ENCODE data around the gene NANOG. TPM values are rescaled to one million over a fixed set of nuclear protein-coding genes. Genes with fewer than 3 reads are reported as not detected.
"Not testable (repeated sequence)": the region's sequence is repeated elsewhere in the genome, so short reads cannot be mapped to it uniquely, and the experiment has no call there.

Gene NANOG
- total RNA-seq, 3 donors from 2014 or later (not counting 1 experiment from before 2014, with no cell fraction given): not detected

DNA sequence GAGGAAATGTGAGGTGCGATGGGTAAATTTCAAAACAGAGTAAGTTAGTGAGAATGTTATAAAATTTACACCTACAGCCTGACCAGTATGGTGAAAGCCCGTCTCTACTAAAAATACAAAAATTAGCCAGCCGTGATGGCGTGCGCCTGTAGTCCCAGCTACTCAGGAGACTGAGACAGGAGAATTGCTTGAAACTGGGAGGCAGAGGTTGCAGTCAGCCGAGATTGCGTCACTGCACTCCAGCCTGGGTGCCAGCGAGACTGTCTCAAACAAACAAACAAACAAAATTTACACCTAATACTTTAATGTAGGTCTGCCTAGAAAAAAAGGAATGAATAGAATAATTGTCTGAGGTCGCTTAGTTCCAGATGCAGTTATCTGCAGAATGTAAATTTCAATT lies 45.9 kb downstream of the NANOG start:
- peaks cover 0 to 9% of the 10 kb centered on the region in 2 donors for H3K4me1 Mint-ChIP-seq
- ATAC-seq: no peak
- H3K27ac ChIP-seq (ENCODE audit: low read length): no peak overlapping the region

DNA sequence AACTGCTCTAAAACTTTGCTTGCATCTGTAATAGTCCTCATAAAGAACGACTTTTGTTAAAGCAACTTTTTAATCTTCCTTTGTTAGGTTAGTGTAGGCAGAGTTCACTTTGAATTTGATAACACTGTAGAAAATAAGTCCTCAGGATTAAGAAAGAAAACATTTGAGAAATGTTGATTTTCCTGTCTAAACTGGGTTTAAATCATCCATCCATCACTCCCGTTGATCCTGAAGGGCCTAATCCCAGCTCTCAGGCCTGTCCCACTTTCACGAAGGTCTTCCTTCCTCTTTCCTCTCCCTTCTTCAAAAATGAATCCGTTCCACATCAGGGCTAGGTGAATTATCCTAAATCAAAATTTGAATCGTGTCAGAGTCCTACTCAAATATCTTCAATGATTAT lies 46.6 kb downstream of the NANOG start:
- Mint-ChIP-seq H3K4me3 (no peak overlapping the region), H3K4me1 (peaks cover 0 to 9% of the 10 kb centered on the region in 2 donors), H3K9me3 (no peaks in the 10 kb centered on the region), H3K36me3 (no peaks in the 10 kb centered on the region), H3K27ac (no peak overlapping the region), H3K27me3 (ENCODE audit: low read depth in 2 of 2) (peaks cover 0 to 6% of the 10 kb centered on the region in 2 donors)
- TF ChIP-seq, protein P1, sequence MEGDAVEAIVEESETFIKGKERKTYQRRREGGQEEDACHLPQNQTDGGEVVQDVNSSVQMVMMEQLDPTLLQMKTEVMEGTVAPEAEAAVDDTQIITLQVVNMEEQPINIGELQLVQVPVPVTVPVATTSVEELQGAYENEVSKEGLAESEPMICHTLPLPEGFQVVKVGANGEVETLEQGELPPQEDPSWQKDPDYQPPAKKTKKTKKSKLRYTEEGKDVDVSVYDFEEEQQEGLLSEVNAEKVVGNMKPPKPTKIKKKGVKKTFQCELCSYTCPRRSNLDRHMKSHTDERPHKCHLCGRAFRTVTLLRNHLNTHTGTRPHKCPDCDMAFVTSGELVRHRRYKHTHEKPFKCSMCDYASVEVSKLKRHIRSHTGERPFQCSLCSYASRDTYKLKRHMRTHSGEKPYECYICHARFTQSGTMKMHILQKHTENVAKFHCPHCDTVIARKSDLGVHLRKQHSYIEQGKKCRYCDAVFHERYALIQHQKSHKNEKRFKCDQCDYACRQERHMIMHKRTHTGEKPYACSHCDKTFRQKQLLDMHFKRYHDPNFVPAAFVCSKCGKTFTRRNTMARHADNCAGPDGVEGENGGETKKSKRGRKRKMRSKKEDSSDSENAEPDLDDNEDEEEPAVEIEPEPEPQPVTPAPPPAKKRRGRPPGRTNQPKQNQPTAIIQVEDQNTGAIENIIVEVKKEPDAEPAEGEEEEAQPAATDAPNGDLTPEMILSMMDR (IDR thresholded peaks at IDR 0.05): no peak
- ATAC-seq (no peak), DNase-seq (no peak)
- Histone ChIP-seq H3K4me1 (ENCODE audit: control insufficient read depth, insufficient read depth, low read length) (no peaks in the 10 kb centered on the region), H3K4me3 (ENCODE audit: low read length) (no peak overlapping the region), H3K9me3 (ENCODE audit: control insufficient read depth, insufficient read depth, low read length) (no peaks in the 10 kb centered on the region), H3K27ac (ENCODE audit: low read length) (no peak overlapping the region), H3K36me3 (ENCODE audit: control insufficient read depth, insufficient read depth, low read length) (no peaks in the 10 kb centered on the region), H3K27me3 (ENCODE audit: control insufficient read depth, insufficient read depth, low read length) (no peaks in the 10 kb centered on the region)
- intact Hi-C loops (cut with micrococcal nuclease): no loop called here
- 80% methylated on average over 4 of the region's 5 CpGs for WGBS (ENCODE audit: insufficient coverage)

More for the DNA sequence above, 45.9 kb downstream of the NANOG start:
- WGBS (ENCODE audit: insufficient coverage): 92% methylated on average over 4 of the region's 9 CpGs
- TF ChIP-seq, protein P1 (IDR thresholded peaks at IDR 0.05): no peak
- Histone ChIP-seq H3K27me3 (ENCODE audit: control insufficient read depth, insufficient read depth, low read length) (no peaks in the 10 kb centered on the region), H3K36me3 (ENCODE audit: control insufficient read depth, insufficient read depth, low read length) (no peaks in the 10 kb centered on the region), H3K4me1 (ENCODE audit: control insufficient read depth, insufficient read depth, low read length) (no peaks in the 10 kb centered on the region), H3K4me3 (ENCODE audit: low read length) (no peak overlapping the region), H3K9me3 (ENCODE audit: control insufficient read depth, insufficient read depth, low read length) (no peaks in the 10 kb centered on the region)
- intact Hi-C loops (cut with micrococcal nuclease): no loop called here
- H3K27ac Mint-ChIP-seq: no peak overlapping the region
- no peak overlapping the region for H3K4me3 Mint-ChIP-seq
- H3K36me3 Mint-ChIP-seq: no peaks in the 10 kb centered on the region
- H3K27me3 Mint-ChIP-seq (ENCODE audit: low read depth in 2 of 2): peaks cover 0 to 6% of the 10 kb centered on the region in 2 donors
- no peak for DNase-seq
- H3K9me3 Mint-ChIP-seq: no peaks in the 10 kb centered on the region

DNA sequence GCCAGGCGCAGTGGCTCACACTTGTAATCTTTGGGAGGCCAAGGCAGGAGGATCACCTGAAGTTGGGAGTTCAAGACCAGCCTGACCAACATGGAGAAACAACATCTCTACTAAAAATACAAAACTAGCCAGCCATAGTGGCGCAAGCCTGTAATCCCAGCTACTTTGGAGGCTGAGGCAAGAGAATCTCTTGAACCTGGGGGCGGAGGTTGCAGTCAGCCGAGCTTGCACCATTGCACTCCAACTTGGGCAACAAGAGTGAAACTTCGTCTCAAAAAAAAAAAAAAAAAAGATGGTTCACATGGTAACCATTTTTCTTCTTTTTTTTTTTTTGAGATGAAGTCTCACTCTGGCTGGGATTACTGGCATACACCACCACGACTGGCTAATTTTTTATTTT lies 48.2 kb downstream of the NANOG start:
- Histone ChIP-seq H3K36me3 (ENCODE audit: control insufficient read depth, insufficient read depth, low read length) (no peaks in the 10 kb centered on the region), H3K4me3 (ENCODE audit: low read length) (no peak overlapping the region), H3K27ac (ENCODE audit: low read length) (no peak overlapping the region), H3K9me3 (ENCODE audit: control insufficient read depth, insufficient read depth, low read length) (no peaks in the 10 kb centered on the region), H3K27me3 (ENCODE audit: control insufficient read depth, insufficient read depth, low read length) (no peaks in the 10 kb centered on the region), H3K4me1 (ENCODE audit: control insufficient read depth, insufficient read depth, low read length) (no peaks in the 10 kb centered on the region)
- WGBS (ENCODE audit: insufficient coverage): 91% methylated on average over 4 of the region's 6 CpGs
- Mint-ChIP-seq H3K27me3 (ENCODE audit: low read depth in 2 of 2) (peaks cover 7 to 12% of the 10 kb centered on the region in 2 donors), H3K9me3 (no peaks in the 10 kb centered on the region), H3K36me3 (no peaks in the 10 kb centered on the region), H3K4me3 (no peak overlapping the region), H3K27ac (no peak overlapping the region), H3K4me1 (no peaks in the 10 kb centered on the region)
- intact Hi-C loops (cut with micrococcal nuclease): no loop called here
- TF ChIP-seq, protein P1 (IDR thresholded peaks at IDR 0.05): no peak
- no peak for ATAC-seq
- no peak for DNase-seq

DNA sequence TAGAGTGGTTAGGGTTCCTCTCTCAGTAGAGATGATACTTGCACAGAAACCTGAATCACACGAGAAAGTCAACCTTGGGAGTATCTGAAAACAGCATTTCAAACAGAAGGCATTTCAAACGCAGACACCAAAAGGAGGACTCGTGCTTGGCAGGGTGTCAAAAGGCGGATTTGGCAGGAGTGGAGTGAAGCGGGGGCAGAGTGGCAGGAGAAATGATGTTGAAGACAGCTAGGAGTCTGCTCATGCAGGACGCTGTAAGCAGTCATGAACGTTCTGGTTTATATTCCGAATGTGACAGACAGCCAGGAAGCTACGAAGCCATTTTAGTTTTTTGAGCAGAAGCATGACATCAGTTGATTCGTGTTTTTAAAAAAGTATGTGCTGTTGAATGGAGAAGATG lies 50.0 kb downstream of the NANOG start:
- H3K36me3 ChIP-seq (ENCODE audit: control insufficient read depth, insufficient read depth, low read length); H3K36me3 Mint-ChIP-seq; H3K27ac ChIP-seq (ENCODE audit: low read length); H3K4me3 Mint-ChIP-seq; DNase-seq; H3K27ac Mint-ChIP-seq; ATAC-seq; H3K9me3 ChIP-seq (ENCODE audit: control insufficient read depth, insufficient read depth, low read length); H3K9me3 Mint-ChIP-seq; intact Hi-C loops (cut with micrococcal nuclease); H3K4me3 ChIP-seq (ENCODE audit: low read length); H3K27me3 ChIP-seq (ENCODE audit: control insufficient read depth, insufficient read depth, low read length); H3K4me1 Mint-ChIP-seq; H3K4me1 ChIP-seq (ENCODE audit: control insufficient read depth, insufficient read depth, low read length): not testable (repeated sequence)
- 95% methylated on average over 6 of the region's 10 CpGs for WGBS (ENCODE audit: insufficient coverage)
- peaks cover 7 to 12% of the 10 kb centered on the region in 2 donors for H3K27me3 Mint-ChIP-seq (ENCODE audit: low read depth in 2 of 2)

DNA sequence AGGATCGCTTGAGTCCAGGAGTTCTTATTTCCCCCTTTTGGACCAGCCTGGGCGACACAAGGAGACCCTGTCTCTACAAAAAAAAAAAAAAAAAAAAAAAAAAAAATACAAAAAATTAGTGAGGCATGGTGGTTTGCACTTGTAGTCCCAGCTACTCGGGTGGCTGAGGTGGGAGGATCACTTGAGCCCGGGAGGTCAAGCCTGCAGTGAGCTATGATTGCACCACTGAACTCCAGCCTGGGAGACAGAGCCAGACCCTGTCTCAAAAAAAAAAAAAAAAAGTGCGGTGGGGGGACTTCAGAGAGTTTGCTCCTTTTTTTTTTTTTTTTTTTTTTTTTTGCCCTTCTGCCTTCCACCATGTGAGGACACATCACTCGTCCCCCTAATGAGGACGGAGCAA lies 50.6 kb downstream of the NANOG start:
- H3K36me3 Mint-ChIP-seq; H3K9me3 Mint-ChIP-seq; intact Hi-C loops (cut with micrococcal nuclease); H3K36me3 ChIP-seq (ENCODE audit: control insufficient read depth, insufficient read depth, low read length); H3K9me3 ChIP-seq (ENCODE audit: control insufficient read depth, insufficient read depth, low read length); H3K4me3 Mint-ChIP-seq; H3K4me3 ChIP-seq (ENCODE audit: low read length); H3K4me1 Mint-ChIP-seq; H3K27me3 ChIP-seq (ENCODE audit: control insufficient read depth, insufficient read depth, low read length); ATAC-seq; DNase-seq; H3K27ac ChIP-seq (ENCODE audit: low read length); H3K4me1 ChIP-seq (ENCODE audit: control insufficient read depth, insufficient read depth, low read length); H3K27ac Mint-ChIP-seq: not testable (repeated sequence)
- H3K27me3 Mint-ChIP-seq (ENCODE audit: low read depth in 2 of 2): peaks cover 7 to 12% of the 10 kb centered on the region in 2 donors
- WGBS (ENCODE audit: insufficient coverage): 88% methylated on average over 4 of the region's 7 CpGs

DNA sequence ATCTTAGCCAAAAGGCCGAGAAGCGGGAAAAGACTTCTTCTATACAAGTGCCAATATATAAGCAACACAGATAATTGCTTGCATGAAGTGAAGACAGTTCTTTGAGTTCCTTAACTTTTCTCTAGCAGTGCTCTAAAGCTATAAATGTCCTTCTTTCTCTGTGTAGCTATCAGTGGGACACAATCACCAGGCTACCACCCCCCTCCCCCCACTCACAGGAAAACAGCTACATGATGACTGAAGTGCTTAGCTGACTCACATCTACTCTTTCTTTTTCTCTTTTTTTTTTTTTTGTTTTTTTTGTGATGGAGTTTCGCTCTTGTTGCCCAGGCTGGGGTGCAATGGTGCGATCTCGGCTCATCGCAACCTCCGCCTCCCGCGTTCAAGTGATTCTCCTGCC lies 53.2 kb downstream of the NANOG start:
- H3K36me3 ChIP-seq (ENCODE audit: control insufficient read depth, insufficient read depth, low read length); H3K36me3 Mint-ChIP-seq; H3K27ac ChIP-seq (ENCODE audit: low read length); H3K9me3 Mint-ChIP-seq; H3K4me3 Mint-ChIP-seq; DNase-seq; H3K4me1 Mint-ChIP-seq; H3K4me1 ChIP-seq (ENCODE audit: control insufficient read depth, insufficient read depth, low read length); H3K9me3 ChIP-seq (ENCODE audit: control insufficient read depth, insufficient read depth, low read length); H3K4me3 ChIP-seq (ENCODE audit: low read length); H3K27me3 ChIP-seq (ENCODE audit: control insufficient read depth, insufficient read depth, low read length); H3K27ac Mint-ChIP-seq; intact Hi-C loops (cut with micrococcal nuclease): not testable (repeated sequence)
- H3K27me3 Mint-ChIP-seq (ENCODE audit: low read depth in 2 of 2): peaks cover 12% of the 10 kb centered on the region in 2 donors
- peak in 2 of 3 donors; percentile 62 to 66 for ATAC-seq
- WGBS (ENCODE audit: insufficient coverage): 98% methylated on average over 7 of the region's 9 CpGs
